Gastroesophageal sphincter (tissue), 4 donors: Measurements from ENCODE around the gene PRKN. TPM values are rescaled to one million over a fixed set of nuclear protein-coding genes. Genes with fewer than 3 reads are reported as not detected.

ENCODE experiments used
- ATAC-seq: fragments of 150-250 bp; one replicate; pipeline ENCODE4 v1.9.1; 2016; ENCODE audit warnings: mild to moderate bottlenecking, moderate library complexity
- H3K27ac ChIP-seq, 4 donors: fragments of 200-600 bp; sonication (generic) in 3 of 4; 1 replicate in 3 of 4; 2 replicates in 1 of 4; pipeline ENCODE4 v1.5.1; 2016 to 2019
- H3K27me3 ChIP-seq: fragments of 200-600 bp; sonication (generic); one replicate; pipeline ENCODE4 v1.5.1; 2019
- H3K36me3 ChIP-seq, 2 donors: fragments of 200-600 bp; sonication (generic); one replicate each; pipeline ENCODE4 v1.5.1; 2019; ENCODE audit warnings: control low read depth in 1 of 2
- H3K4me1 ChIP-seq, 3 donors: fragments of 200-600 bp; sonication (generic); 1 replicate in 2 of 3; 2 replicates in 1 of 3; pipeline ENCODE4 v1.5.1; 2016 to 2019; ENCODE audit warnings: control low read depth in 2 of 3
- H3K4me3 ChIP-seq, 2 donors: fragments of 200-600 bp; sonication (generic); one replicate each; pipeline ENCODE4 v1.5.1; 2019; ENCODE audit warnings: mild to moderate bottlenecking in 1 of 2, moderate library complexity in 1 of 2
- H3K9me3 ChIP-seq, 3 donors: fragments of 200-600 bp; sonication (generic); one replicate each; pipeline ENCODE4 v1.5.1; 2017 to 2019; ENCODE audit warnings: control low read depth in 2 of 3
- CTCF ChIP-seq, 4 experiments: fragments of 200-600 bp in 2 of 4; fragments of 450-650 bp in 2 of 4; sonication (generic) in 1 of 4; IDR thresholded peaks; one replicate each; pipeline ENCODE4 v1.5.1; 2017 to 2019; ENCODE audit warnings: antibody characterized with exemption in 4 of 4, mild to moderate bottlenecking in 2 of 4, moderate library complexity in 2 of 4
- EP300 ChIP-seq: sonication (generic); formaldehyde crosslinking; IDR thresholded peaks from one replicate; pipeline ENCODE4 v1.6.1; 2017; ENCODE audit warnings: antibody characterized with exemption, mild to moderate bottlenecking
- POLR2A ChIP-seq, 2 donors: fragments of 450-650 bp; IDR thresholded peaks; one replicate each; pipeline ENCODE4 v1.6.1; 2017; ENCODE audit warnings: antibody characterized with exemption in 2 of 2, mild to moderate bottlenecking in 2 of 2, moderate library complexity in 1 of 2
- POLR2AphosphoS5 ChIP-seq: sonication (generic); formaldehyde crosslinking; IDR thresholded peaks from one replicate; pipeline ENCODE4 v1.6.1; 2017; ENCODE audit warnings: antibody characterized with exemption
- WGBS, 2 donors: methylation state at CpG; one replicate each; pipeline ENCODE4 v1.1.5; 2018; ENCODE audit warnings: low coverage in 1 of 2; 5-methylcytosine and 5-hydroxymethylcytosine counted together
- total RNA-seq, 4 donors: library from RNA; depleted of rRNA; stranded (reverse); fragments of >200 nt; gene quantifications; one replicate each; pipeline ENCODE4 v1.1.0, GENCODE V29; 2016

PRKN gene
- total RNA-seq, 4 donors from 2014 or later, result 8.4 to 58.6 (median 25.8) TPM

- WGBS, 2 donors, result 84 to 92% methylated on average over 6 to 8 of the region's 8 CpGs
Measured at GRCh38 chr6:161961046-161961445, 766.5 kb downstream of the PRKN start.

GRCh38 chr6:161959072-161959471 lies 768.5 kb downstream of the PRKN start:
- 92 to 93% methylated on average over 5 to 12 of the region's 12 CpGs for whole genome bisulfite sequencing, 2 donors
- ATAC-seq, result no peak

More at GRCh38 chr6:161961046-161961445, 766.5 kb downstream of the PRKN start:
- ATAC-seq, result no peak
- H3K4me1 ChIP-seq, result no peaks in the 10 kb centered on the region
- H3K27me3 ChIP-seq, result no peaks in the 10 kb centered on the region
- no peak overlapping the region for H3K4me3 ChIP-seq
- H3K27ac ChIP-seq, result no peak overlapping the region
- no peaks in the 10 kb centered on the region for H3K9me3 ChIP-seq
- TF ChIP-seq POLR2AphosphoS5 (no peak), POLR2A (IDR thresholded peaks at IDR 0.05) (no peak), EP300 (no peak), CTCF (IDR thresholded peaks at IDR 0.05) (no peak)
- no peaks in the 10 kb centered on the region for H3K36me3 ChIP-seq

GRCh38 chr6:161956082-161956481 lies 771.5 kb downstream of the PRKN start:
- H3K4me1 ChIP-seq, result peaks cover 0 to 7% (median 0%) of the 10 kb centered on the region in 3 donors
- TF ChIP-seq POLR2A (IDR thresholded peaks at IDR 0.05) (no peak), EP300 (no peak), CTCF (IDR thresholded peaks at IDR 0.05) (no peak), POLR2AphosphoS5 (no peak)
- no peak overlapping the region for H3K27ac ChIP-seq
- no peak overlapping the region for H3K4me3 ChIP-seq
- no peaks in the 10 kb centered on the region for H3K27me3 ChIP-seq
- ATAC-seq, result no peak
- H3K36me3 ChIP-seq, result no peaks in the 10 kb centered on the region
- no peaks in the 10 kb centered on the region for H3K9me3 ChIP-seq
- WGBS, 2 donors, result 83% methylated on average over 1 of the region's 1 CpG; no CpG with 5 or more reads in 1 of the 2 donors

More at GRCh38 chr6:161959072-161959471, 768.5 kb downstream of the PRKN start:
- no peaks in the 10 kb centered on the region for H3K36me3 ChIP-seq
- H3K4me3 ChIP-seq, result no peak overlapping the region
- no peak overlapping the region for H3K27ac ChIP-seq
- H3K27me3 ChIP-seq, result no peaks in the 10 kb centered on the region
- H3K9me3 ChIP-seq, result no peaks in the 10 kb centered on the region
- no peak for TF ChIP-seq POLR2AphosphoS5
- no peak for TF ChIP-seq POLR2A (IDR thresholded peaks at IDR 0.05)
- TF ChIP-seq EP300, result no peak
- TF ChIP-seq CTCF (IDR thresholded peaks at IDR 0.05), result no peak
- H3K4me1 ChIP-seq, result no peaks in the 10 kb centered on the region

GRCh38 chr6:161954699-161955276 lies 772.8 kb downstream of the PRKN start:
- Histone ChIP-seq H3K4me3 (no peak overlapping the region), H3K36me3 (no peaks in the 10 kb centered on the region), H3K9me3 (no peaks in the 10 kb centered on the region), H3K4me1 (peaks cover 0 to 7% (median 0%) of the 10 kb centered on the region in 3 donors), H3K27ac (no peak overlapping the region), H3K27me3 (no peaks in the 10 kb centered on the region)
- WGBS, 2 donors, result 51 to 79% methylated on average over 3 of the region's 5 CpGs
- no peak for TF ChIP-seq POLR2AphosphoS5
- no peak for TF ChIP-seq POLR2A (IDR thresholded peaks at IDR 0.05)
- TF ChIP-seq EP300, result no peak
- TF ChIP-seq CTCF (IDR thresholded peaks at IDR 0.05), result no peak
- ATAC-seq, result no peak

- Histone ChIP-seq H3K4me3 (no peak overlapping the region), H3K9me3 (no peaks in the 10 kb centered on the region), H3K36me3 (no peaks in the 10 kb centered on the region), H3K4me1 (peaks cover 0 to 7% (median 0%) of the 10 kb centered on the region in 3 donors), H3K27me3 (no peaks in the 10 kb centered on the region), H3K27ac (no peak overlapping the region)
- 80 to 82% methylated on average over 10 of the region's 10 CpGs for WGBS, 2 donors
- TF ChIP-seq POLR2AphosphoS5 (no peak), EP300 (no peak), POLR2A (IDR thresholded peaks at IDR 0.05) (no peak), CTCF (IDR thresholded peaks at IDR 0.05) (no peak)
- no peak for ATAC-seq
Measured at GRCh38 chr6:161954077-161954476, 773.5 kb downstream of the PRKN start.
